Mucosa of descending colon (tissue), 3 donors: ENCODE data around the gene ASCL3. TPM values are rescaled to one million over a fixed set of nuclear protein-coding genes. Genes with fewer than 3 reads are reported as not detected.
"Not testable (repeated sequence)": the region's sequence is repeated elsewhere in the genome, so short reads cannot be mapped to it uniquely, and the experiment has no call there.

Experiments
- ATAC-seq: fragments of 200-7000 bp; cut with Tn5 transposase; one replicate; pipeline ENCODE4 v1.9.1; 2020; ENCODE audit warnings: mild to moderate bottlenecking, moderate library complexity
- DNase-seq, 3 donors: peaks; one replicate each; pipeline ENCODE4 v3.0.0-alpha.2; 2020
- H3K36me3 ChIP-seq: fragments of 200-600 bp; one replicate; pipeline ENCODE4 v1.8.0; 2021; ENCODE audit warnings: low read depth, mild to moderate bottlenecking
- H3K4me1 ChIP-seq: fragments of 200-600 bp; one replicate; pipeline ENCODE4 v1.8.0; 2021; ENCODE audit warnings: low read depth, mild to moderate bottlenecking
- H3K4me3 ChIP-seq: fragments of 200-600 bp; one replicate; pipeline ENCODE4 v1.8.0; 2021; ENCODE audit warnings: mild to moderate bottlenecking
- H3K9me3 ChIP-seq: fragments of 200-600 bp; one replicate; pipeline ENCODE4 v1.8.0; 2021; ENCODE audit warnings: mild to moderate bottlenecking
- intact Hi-C, 2 donors: fragments of 100-400 bp; cut with DNase I in 1 of 2; cut with micrococcal nuclease in 1 of 2; formaldehyde crosslinking; loops; one replicate each; pipeline versions ENCODE4 v1.11.0 to v1.11.1; 2022; cut with DNase I, micrococcal nuclease
- total RNA-seq, 3 donors: library from RNA; stranded (reverse); fragmentation: NEBNext Ultra II Directional in 2 of 3; extraction: Animal tissue kit (Norgen Biotek cat#: 25700) in 2 of 3; gene quantifications; one replicate each; pipeline versions ENCODE4 v1.2.1 to v1.2.4, GENCODE V29; 2021 to 2023
- TF ChIP-seq, protein P1 (sequence below): fragments of 200-600 bp; IDR thresholded peaks from one replicate; pipeline ENCODE4 v1.8.0; 2022; ENCODE audit warnings: antibody characterized with exemption, mild to moderate bottlenecking
- donor health status: DM: no; HTN: no; CAD: no; lungs with moderate emphysema.
- donor health status: DM: no; HTN: no; CAD: no.
- donor health status: DM: no; HTN: yes; CAD: no.

ASCL3 gene
- total RNA-seq, 3 donors from 2014 or later = not detected

GRCh38 chr11:8899119-8899753, 43.6 kb downstream of the ASCL3 start:
- intact Hi-C loops = no loop called here
- TF ChIP-seq, protein P1, sequence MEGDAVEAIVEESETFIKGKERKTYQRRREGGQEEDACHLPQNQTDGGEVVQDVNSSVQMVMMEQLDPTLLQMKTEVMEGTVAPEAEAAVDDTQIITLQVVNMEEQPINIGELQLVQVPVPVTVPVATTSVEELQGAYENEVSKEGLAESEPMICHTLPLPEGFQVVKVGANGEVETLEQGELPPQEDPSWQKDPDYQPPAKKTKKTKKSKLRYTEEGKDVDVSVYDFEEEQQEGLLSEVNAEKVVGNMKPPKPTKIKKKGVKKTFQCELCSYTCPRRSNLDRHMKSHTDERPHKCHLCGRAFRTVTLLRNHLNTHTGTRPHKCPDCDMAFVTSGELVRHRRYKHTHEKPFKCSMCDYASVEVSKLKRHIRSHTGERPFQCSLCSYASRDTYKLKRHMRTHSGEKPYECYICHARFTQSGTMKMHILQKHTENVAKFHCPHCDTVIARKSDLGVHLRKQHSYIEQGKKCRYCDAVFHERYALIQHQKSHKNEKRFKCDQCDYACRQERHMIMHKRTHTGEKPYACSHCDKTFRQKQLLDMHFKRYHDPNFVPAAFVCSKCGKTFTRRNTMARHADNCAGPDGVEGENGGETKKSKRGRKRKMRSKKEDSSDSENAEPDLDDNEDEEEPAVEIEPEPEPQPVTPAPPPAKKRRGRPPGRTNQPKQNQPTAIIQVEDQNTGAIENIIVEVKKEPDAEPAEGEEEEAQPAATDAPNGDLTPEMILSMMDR = no peak
- H3K36me3 ChIP-seq = no peaks in the 10 kb centered on the region
- no peaks in the 10 kb centered on the region for H3K4me1 ChIP-seq
- no peak for DNase-seq
- no peak for ATAC-seq
- no peak overlapping the region for H3K4me3 ChIP-seq
- peaks cover 13% of the 10 kb centered on the region for H3K9me3 ChIP-seq

GRCh38 chr11:8891185-8891584, 51.6 kb downstream of the ASCL3 start:
- intact Hi-C loops, H3K36me3 ChIP-seq, H3K4me1 ChIP-seq, DNase-seq, H3K4me3 ChIP-seq, ATAC-seq, H3K9me3 ChIP-seq: not testable (repeated sequence)

Other genes with a start within 250 kb of the ASCL3 start
- 10 to 100 TPM; 12.6 to 20.1 (median 17.0) TPM for gene AKIP1, start 31.8 kb downstream of the ASCL3 start, total RNA-seq
- not detected for gene C11orf16, start 10.1 kb downstream of the ASCL3 start, total RNA-seq
- gene TMEM9B, start 21.4 kb upstream of the ASCL3 start, total RNA-seq = 100 to 1,000 TPM in 1 of 3 donors, 10 to 100 TPM in 2; 51.4 to 109 (median 78.4) TPM
- gene NRIP3, start 61.0 kb upstream of the ASCL3 start, total RNA-seq = 1 to 10 TPM in 1 of 3 donors, under 1 TPM in 2; 0.20 to 1.6 (median 0.63) TPM
- gene SCUBE2, start 148.6 kb upstream of the ASCL3 start, total RNA-seq = 10 to 100 TPM in 2 of 3 donors, 1 to 10 TPM in 1; 8.7 to 18.7 (median 15.9) TPM